ENCODE data around the gene B9D2. TPM values are rescaled to one million over a fixed set of nuclear protein-coding genes. Genes with fewer than 3 reads are reported as not detected.

B9D2 gene
- total and polyA plus RNA-seq, 7 donors = 7.2 to 14.5 (median 10.1) TPM

DNA sequence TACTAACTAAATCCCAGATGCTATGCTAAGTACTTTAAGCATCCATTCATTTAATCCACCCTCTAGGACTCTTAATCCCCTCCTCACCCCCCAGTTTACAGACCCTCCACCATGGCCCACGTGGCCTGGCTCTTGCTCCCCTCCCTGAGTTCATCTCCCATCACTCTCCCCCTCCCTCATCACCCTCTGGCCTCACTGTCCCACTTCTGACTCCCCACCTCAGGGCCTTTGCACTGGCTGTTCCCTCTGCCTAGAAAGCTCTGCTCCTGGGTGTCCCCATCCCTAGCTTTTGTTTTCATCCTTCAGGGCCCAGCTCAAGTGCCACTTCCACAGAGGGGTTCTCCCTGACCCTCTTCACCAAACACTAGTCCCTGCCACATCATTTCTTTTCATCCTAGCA is 4.2 kb downstream of the B9D2 start:
- no peak for DNase-seq
- Histone ChIP-seq H3K27ac (no peak overlapping the region), H3K9me3 (no peaks in the 10 kb centered on the region), H3K27me3 (no peaks in the 10 kb centered on the region), H3K4me3 (no peak overlapping the region), H3K36me3 (no peaks in the 10 kb centered on the region), H3K4me1 (peaks cover 0 to 17% (median 13%) of the 10 kb centered on the region in 4 donors)
- TF ChIP-seq POLR2AphosphoS5 (IDR thresholded peaks at IDR 0.05) (no peak), EP300 (IDR thresholded peaks at IDR 0.05) (no peak), POLR2A (IDR thresholded peaks at IDR 0.05) (no peak)
- TF ChIP-seq, protein P1, sequence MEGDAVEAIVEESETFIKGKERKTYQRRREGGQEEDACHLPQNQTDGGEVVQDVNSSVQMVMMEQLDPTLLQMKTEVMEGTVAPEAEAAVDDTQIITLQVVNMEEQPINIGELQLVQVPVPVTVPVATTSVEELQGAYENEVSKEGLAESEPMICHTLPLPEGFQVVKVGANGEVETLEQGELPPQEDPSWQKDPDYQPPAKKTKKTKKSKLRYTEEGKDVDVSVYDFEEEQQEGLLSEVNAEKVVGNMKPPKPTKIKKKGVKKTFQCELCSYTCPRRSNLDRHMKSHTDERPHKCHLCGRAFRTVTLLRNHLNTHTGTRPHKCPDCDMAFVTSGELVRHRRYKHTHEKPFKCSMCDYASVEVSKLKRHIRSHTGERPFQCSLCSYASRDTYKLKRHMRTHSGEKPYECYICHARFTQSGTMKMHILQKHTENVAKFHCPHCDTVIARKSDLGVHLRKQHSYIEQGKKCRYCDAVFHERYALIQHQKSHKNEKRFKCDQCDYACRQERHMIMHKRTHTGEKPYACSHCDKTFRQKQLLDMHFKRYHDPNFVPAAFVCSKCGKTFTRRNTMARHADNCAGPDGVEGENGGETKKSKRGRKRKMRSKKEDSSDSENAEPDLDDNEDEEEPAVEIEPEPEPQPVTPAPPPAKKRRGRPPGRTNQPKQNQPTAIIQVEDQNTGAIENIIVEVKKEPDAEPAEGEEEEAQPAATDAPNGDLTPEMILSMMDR (IDR thresholded peaks at IDR 0.05) = no peak
- 83 to 86% methylated on average over 1 of the region's 1 CpG for WGBS, 2 donors
- intact Hi-C loops (cut with DNase I) = no loop called here

DNA sequence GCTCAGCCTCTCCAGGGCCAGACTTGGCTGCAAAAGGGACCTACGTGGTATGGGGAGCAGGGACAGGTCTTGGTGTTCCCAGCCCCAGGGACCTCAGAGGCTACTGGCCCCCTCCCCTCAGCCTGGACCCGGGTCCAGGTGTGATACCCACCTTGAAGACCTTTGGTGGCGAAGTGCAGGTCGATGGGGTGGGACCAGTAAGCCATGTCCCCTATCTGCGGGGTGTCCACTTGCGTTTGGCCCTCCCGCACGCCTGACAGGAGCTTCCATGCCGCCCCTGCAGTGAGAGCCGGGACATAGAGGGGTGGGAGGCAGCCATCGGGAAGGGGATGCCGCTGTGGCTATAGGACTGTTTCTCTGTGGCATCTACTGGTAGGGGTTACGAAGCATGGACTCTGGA is 6.2 kb downstream of the B9D2 start:
- no peak for DNase-seq
- Histone ChIP-seq H3K27me3 (no peaks in the 10 kb centered on the region), H3K27ac (no peak overlapping the region), H3K4me3 (no peak overlapping the region), H3K9me3 (no peaks in the 10 kb centered on the region), H3K36me3 (no peaks in the 10 kb centered on the region), H3K4me1 (peaks cover 0 to 13% (median 10%) of the 10 kb centered on the region in 4 donors)
- TF ChIP-seq EP300 (IDR thresholded peaks at IDR 0.05) (no peak), POLR2AphosphoS5 (IDR thresholded peaks at IDR 0.05) (no peak), POLR2A (IDR thresholded peaks at IDR 0.05) (no peak)
- TF ChIP-seq, protein P1 (IDR thresholded peaks at IDR 0.05) = no peak
- intact Hi-C loops (cut with DNase I) = no loop called here
- WGBS, 2 donors = 92 to 94% methylated on average over 13 of the region's 13 CpGs

DNA sequence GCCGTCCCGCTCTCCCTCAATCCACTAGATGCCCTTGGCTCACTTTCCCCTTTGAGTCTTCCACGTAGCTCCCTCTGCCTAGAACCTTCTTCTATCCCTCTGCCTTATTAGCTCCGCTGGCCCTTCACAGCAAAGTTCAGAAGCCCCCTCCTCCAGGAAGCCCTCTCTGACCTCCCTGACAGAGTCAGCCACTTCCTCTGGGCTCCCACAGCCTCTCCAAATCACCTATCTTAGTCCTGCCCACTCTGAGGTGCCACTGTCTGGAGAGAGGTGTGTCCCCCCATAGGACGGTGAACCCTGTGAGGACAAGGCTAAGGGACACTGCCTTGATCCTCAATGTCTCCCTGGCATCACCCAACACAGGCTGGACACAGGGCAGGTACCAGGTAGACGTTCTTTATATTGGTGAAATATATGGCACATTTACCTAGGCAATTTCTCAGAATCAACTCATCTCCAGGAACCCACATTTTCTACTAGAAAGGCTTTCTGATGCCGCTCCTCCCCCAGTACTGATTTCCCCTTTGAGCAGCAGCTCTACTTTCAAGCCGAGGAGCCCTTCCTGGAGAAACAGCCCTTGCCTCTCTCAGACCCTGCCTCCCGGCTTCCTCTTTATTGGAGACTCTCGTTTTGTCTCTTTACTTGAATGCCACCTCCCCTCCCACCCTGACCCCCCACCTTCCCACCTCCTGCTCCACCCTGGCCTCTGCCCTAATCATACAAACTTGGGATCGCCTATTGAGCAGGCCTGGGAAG is 6.8 kb downstream of the B9D2 start:
- WGBS, 2 donors = 73 to 86% methylated on average over 11 of the region's 11 CpGs
- Histone ChIP-seq H3K27me3 (no peaks in the 10 kb centered on the region), H3K27ac (no peak overlapping the region), H3K9me3 (no peaks in the 10 kb centered on the region), H3K36me3 (no peaks in the 10 kb centered on the region), H3K4me3 (no peak overlapping the region), H3K4me1 (peaks cover 0 to 14% (median 10%) of the 10 kb centered on the region in 4 donors)
- no peak for DNase-seq
- intact Hi-C loops (cut with DNase I) = no loop called here
- TF ChIP-seq POLR2A (IDR thresholded peaks at IDR 0.05) = no peak
- TF ChIP-seq EP300 (IDR thresholded peaks at IDR 0.05) = no peak
- TF ChIP-seq POLR2AphosphoS5 (IDR thresholded peaks at IDR 0.05) = no peak
- TF ChIP-seq, protein P1 (IDR thresholded peaks at IDR 0.05) = no peak

DNA sequence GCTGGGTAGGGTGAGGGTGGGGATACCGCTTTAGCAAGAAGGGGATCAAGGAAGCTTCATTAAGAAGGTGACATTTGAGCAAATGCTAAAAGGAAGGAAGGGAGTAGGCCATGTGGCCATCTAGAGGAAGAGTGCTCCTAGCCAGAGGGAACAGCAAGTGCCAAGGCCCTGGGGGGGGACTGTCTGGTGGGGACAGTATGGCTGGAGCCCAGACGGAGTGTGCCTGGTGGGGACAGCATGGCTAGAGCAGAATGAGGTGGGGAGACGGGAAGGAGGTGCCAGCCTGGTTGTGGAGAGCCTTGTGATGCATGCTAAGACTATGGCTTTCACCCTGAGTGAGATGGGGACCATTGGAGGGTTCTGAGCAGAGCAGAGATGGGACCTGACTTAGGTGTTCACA is 8.1 kb downstream of the B9D2 start:
- WGBS, 2 donors = 78 to 89% methylated on average over 3 of the region's 3 CpGs
- no peaks in the 10 kb centered on the region for H3K9me3 ChIP-seq
- H3K27ac ChIP-seq = no peak overlapping the region

More for the DNA sequence above, 8.1 kb downstream of the B9D2 start:
- Histone ChIP-seq H3K4me3 (no peak overlapping the region), H3K36me3 (no peaks in the 10 kb centered on the region), H3K27me3 (no peaks in the 10 kb centered on the region), H3K4me1 (peaks cover 0 to 27% (median 18%) of the 10 kb centered on the region in 4 donors)
- DNase-seq = no peak
- TF ChIP-seq EP300 (IDR thresholded peaks at IDR 0.05) (no peak), POLR2A (IDR thresholded peaks at IDR 0.05) (no peak), POLR2AphosphoS5 (IDR thresholded peaks at IDR 0.05) (no peak)
- TF ChIP-seq, protein P1 (IDR thresholded peaks at IDR 0.05) = no peak
- intact Hi-C loops (cut with DNase I) = no loop called here
